ENCODE measurements around the gene ABR.
"Not testable (repeated sequence)": the region's sequence is repeated elsewhere in the genome, so short reads cannot be mapped to it uniquely, and the experiment has no call there.

The ABR gene

GRCh38 chr17:1120596-1121441 lies 59.0 kb downstream of the ABR start:
- peak; percentile 26 for DNase-seq (ENCODE audit: low spot score)

GRCh38 chr17:1119924-1120323 lies 59.9 kb downstream of the ABR start:
- DNase-seq (ENCODE audit: low spot score), result no peak

- DNase-seq (ENCODE audit: low spot score), result no peak
Measured at GRCh38 chr17:1116602-1117001, 63.2 kb downstream of the ABR start.

GRCh38 chr17:1112875-1113274 lies 66.9 kb downstream of the ABR start:
- DNase-seq (ENCODE audit: low spot score), result no peak

- DNase-seq (ENCODE audit: low spot score), result no peak
Measured at GRCh38 chr17:1111599-1112443, 68.0 kb downstream of the ABR start.

- peak; percentile 32 for DNase-seq (ENCODE audit: low spot score)
Measured at GRCh38 chr17:1110862-1111598, 68.8 kb downstream of the ABR start.

GRCh38 chr17:1110541-1110861 lies 69.3 kb downstream of the ABR start:
- DNase-seq (ENCODE audit: low spot score), result no peak

- DNase-seq (ENCODE audit: low spot score), result no peak
Measured at GRCh38 chr17:1109606-1110540, 69.9 kb downstream of the ABR start.

GRCh38 chr17:1108765-1109605 lies 70.8 kb downstream of the ABR start:
- peak; percentile 66 for DNase-seq (ENCODE audit: low spot score)

GRCh38 chr17:1108478-1108764 lies 71.4 kb downstream of the ABR start:
- no peak for DNase-seq (ENCODE audit: low spot score)

- DNase-seq (ENCODE audit: low spot score), result no peak
Measured at GRCh38 chr17:1107777-1108477, 71.9 kb downstream of the ABR start.

- DNase-seq (ENCODE audit: low spot score), result no peak
Measured at GRCh38 chr17:1107083-1107776, 72.6 kb downstream of the ABR start.

- no peak for DNase-seq (ENCODE audit: low spot score)
Measured at GRCh38 chr17:1104222-1104621, 75.6 kb downstream of the ABR start.

GRCh38 chr17:1100382-1100781 lies 79.4 kb downstream of the ABR start:
- DNase-seq (ENCODE audit: low spot score), result no peak

- no peak for DNase-seq (ENCODE audit: low spot score)
Measured at GRCh38 chr17:1099242-1099641, 80.5 kb downstream of the ABR start.

- DNase-seq (ENCODE audit: low spot score), result not testable (repeated sequence)
Measured at GRCh38 chr17:1097972-1098744, 81.6 kb downstream of the ABR start.

GRCh38 chr17:1096215-1096614 lies 83.6 kb downstream of the ABR start:
- no peak for DNase-seq (ENCODE audit: low spot score)

GRCh38 chr17:1095853-1096173 lies 84.0 kb downstream of the ABR start:
- no peak for DNase-seq (ENCODE audit: low spot score)

Data from CD4-positive, alpha-beta T cell treated with Interleukin-2 at 100 ng/mL for 4 hours (primary cell).